HFFc6 (cell line): ENCODE results near the gene DLAT. TPM values are rescaled to one million over a fixed set of nuclear protein-coding genes. Genes with fewer than 3 reads are reported as not detected.

Experiments used
- DNase-seq: peaks from one replicate; pipeline ENCODE4 v3.0.0-alpha.2; 2018
- H3K27ac Mint-ChIP-seq: 2 replicates; pipeline ENCODE4 v1.8.0; 2020; ENCODE audit warnings: mild to moderate bottlenecking, mixed read lengths
- H3K27me3 Mint-ChIP-seq: 2 replicates; pipeline ENCODE4 v1.8.0; 2021; ENCODE audit warnings: mild to moderate bottlenecking, moderate library complexity, mixed read lengths; ENCODE audit not compliant: insufficient read depth
- H3K36me3 Mint-ChIP-seq: 2 replicates; pipeline ENCODE4 v1.8.0; 2021; ENCODE audit warnings: low read depth, mixed read lengths
- H3K4me1 Mint-ChIP-seq: 2 replicates; pipeline ENCODE4 v1.8.0; 2020; ENCODE audit warnings: low read depth, mixed read lengths
- H3K4me3 Mint-ChIP-seq: 2 replicates; pipeline ENCODE4 v1.8.0; 2020; ENCODE audit warnings: mild to moderate bottlenecking, moderate library complexity, mixed read lengths
- H3K9me3 Mint-ChIP-seq: 2 replicates; pipeline ENCODE4 v1.8.0; 2020; ENCODE audit warnings: mild to moderate bottlenecking, mixed read lengths
- total RNA-seq, 6 experiments: library from RNA; stranded (reverse); fragmentation: NEBNext Ultra II Directional; extraction: Animal tissue kit (Norgen Biotek cat#: 25700); gene quantifications; 2 replicates in 1 of 6; 3 replicates in 5 of 6; pipeline ENCODE4 v1.2.3, GENCODE V29; 2021
- TF ChIP-seq, protein P1 (sequence below): fragments of 200-600 bp; sonication (generic); IDR thresholded peaks from 2 replicates; pipeline ENCODE4 v1.5.0; 2021; ENCODE audit warnings: antibody characterized with exemption, mild to moderate bottlenecking

The DLAT gene
- total RNA-seq, 6 experiments from 2014 or later = 35.9 to 44.2 (median 42.1) TPM

GRCh38 chr11:112097734-112098528 is 72.7 kb downstream of the DLAT start:
- Mint-ChIP-seq H3K27ac (no peak overlapping the region), H3K36me3 (peaks cover 15% of the 10 kb centered on the region), H3K4me3 (no peak overlapping the region), H3K27me3 (no peaks in the 10 kb centered on the region; the same call in 1 of the 2 replicates), H3K4me1 (peaks cover 29% of the 10 kb centered on the region), H3K9me3 (no peaks in the 10 kb centered on the region)
- TF ChIP-seq, protein P1, sequence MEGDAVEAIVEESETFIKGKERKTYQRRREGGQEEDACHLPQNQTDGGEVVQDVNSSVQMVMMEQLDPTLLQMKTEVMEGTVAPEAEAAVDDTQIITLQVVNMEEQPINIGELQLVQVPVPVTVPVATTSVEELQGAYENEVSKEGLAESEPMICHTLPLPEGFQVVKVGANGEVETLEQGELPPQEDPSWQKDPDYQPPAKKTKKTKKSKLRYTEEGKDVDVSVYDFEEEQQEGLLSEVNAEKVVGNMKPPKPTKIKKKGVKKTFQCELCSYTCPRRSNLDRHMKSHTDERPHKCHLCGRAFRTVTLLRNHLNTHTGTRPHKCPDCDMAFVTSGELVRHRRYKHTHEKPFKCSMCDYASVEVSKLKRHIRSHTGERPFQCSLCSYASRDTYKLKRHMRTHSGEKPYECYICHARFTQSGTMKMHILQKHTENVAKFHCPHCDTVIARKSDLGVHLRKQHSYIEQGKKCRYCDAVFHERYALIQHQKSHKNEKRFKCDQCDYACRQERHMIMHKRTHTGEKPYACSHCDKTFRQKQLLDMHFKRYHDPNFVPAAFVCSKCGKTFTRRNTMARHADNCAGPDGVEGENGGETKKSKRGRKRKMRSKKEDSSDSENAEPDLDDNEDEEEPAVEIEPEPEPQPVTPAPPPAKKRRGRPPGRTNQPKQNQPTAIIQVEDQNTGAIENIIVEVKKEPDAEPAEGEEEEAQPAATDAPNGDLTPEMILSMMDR = no peak
- no peak for DNase-seq

DNA sequence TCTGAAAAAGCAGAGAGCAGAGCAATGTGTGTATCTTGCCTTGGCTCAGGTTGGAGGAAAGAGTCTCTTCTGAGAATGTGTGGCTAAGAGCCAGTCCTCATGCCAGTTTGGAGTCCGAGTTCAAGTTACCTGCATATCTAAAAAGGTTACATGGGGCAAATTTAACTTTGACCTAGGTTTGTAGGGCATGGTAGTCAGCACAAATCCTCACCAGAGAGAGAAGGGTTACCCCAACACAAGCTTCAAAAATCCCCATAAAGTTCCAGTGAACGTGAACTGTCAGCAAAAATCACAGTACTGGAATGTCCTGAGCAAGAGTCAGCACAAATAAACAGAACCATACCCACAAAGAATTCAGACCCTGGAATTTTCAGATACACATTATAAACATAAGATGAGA is 75.3 kb downstream of the DLAT start:
- H3K9me3 Mint-ChIP-seq = no peaks in the 10 kb centered on the region
- TF ChIP-seq, protein P1 = no peak
- peak; percentile 39 for DNase-seq
- H3K27ac Mint-ChIP-seq = peak overlapping the region; percentile 74
- H3K27me3 Mint-ChIP-seq = no peaks in the 10 kb centered on the region; the same call in 1 of the 2 replicates
- H3K36me3 Mint-ChIP-seq = peaks cover 10% of the 10 kb centered on the region
- no peak overlapping the region for H3K4me3 Mint-ChIP-seq
- H3K4me1 Mint-ChIP-seq = peaks cover 29% of the 10 kb centered on the region

GRCh38 chr11:112103446-112103845 is 78.2 kb downstream of the DLAT start:
- Mint-ChIP-seq H3K4me3 (no peak overlapping the region), H3K4me1 (peaks cover 24% of the 10 kb centered on the region), H3K27me3 (no peaks in the 10 kb centered on the region), H3K36me3 (no peaks in the 10 kb centered on the region), H3K9me3 (no peaks in the 10 kb centered on the region), H3K27ac (no peak overlapping the region)
- TF ChIP-seq, protein P1 = no peak
- DNase-seq = no peak

- H3K36me3 Mint-ChIP-seq = peaks cover 9% of the 10 kb centered on the region; the same call in 1 of the 2 replicates
- no peak overlapping the region for H3K4me3 Mint-ChIP-seq
- TF ChIP-seq, protein P1 = no peak
- H3K4me1 Mint-ChIP-seq = peaks cover 9% of the 10 kb centered on the region
- no peaks in the 10 kb centered on the region for H3K9me3 Mint-ChIP-seq
- no peak for DNase-seq
- H3K27me3 Mint-ChIP-seq = no peaks in the 10 kb centered on the region
- H3K27ac Mint-ChIP-seq = no peak overlapping the region; the same call in 1 of the 2 replicates
These were observed 80.9 kb downstream of the DLAT start for GRCh38 chr11:112106070-112106469.

Other genes starting within 250 kb of the DLAT start
- gene ALG9, start 153.8 kb upstream of the DLAT start, total RNA-seq = 10 to 100 TPM; 31.1 to 44.2 (median 36.5) TPM
- 1 to 10 TPM; 1.4 to 2.4 (median 2.0) TPM for gene FDXACB1, start 146.2 kb upstream of the DLAT start, total RNA-seq
- gene CFAP68, start 145.9 kb upstream of the DLAT start, total RNA-seq = 10 to 100 TPM; 10.3 to 15.6 (median 12.5) TPM
- 100 to 1,000 TPM in 4 of 6 experiments, 10 to 100 TPM in 2; 49.6 to 125 (median 103) TPM for gene CRYAB, start 113.6 kb upstream of the DLAT start, total RNA-seq
- gene HSPB2, start 112.7 kb upstream of the DLAT start, total RNA-seq = 1 to 10 TPM; 1.7 to 7.8 (median 5.4) TPM
- under 1 TPM; 0.35 to 0.96 (median 0.64) TPM for gene C11orf52, start 106.5 kb upstream of the DLAT start, total RNA-seq
- gene DIXDC1, start 88.1 kb upstream of the DLAT start, total RNA-seq = 10 to 100 TPM in 1 of 6 experiments, 1 to 10 TPM in 5; 8.4 to 11.2 (median 9.7) TPM
- gene PIH1D2, start 48.6 kb downstream of the DLAT start, total RNA-seq = 1 to 10 TPM in 4 of 6 experiments, under 1 TPM in 2; 0.59 to 1.5 (median 1.1) TPM
- 10 to 100 TPM; 17.0 to 22.2 (median 19.8) TPM for gene NKAPD1, start 48.9 kb downstream of the DLAT start, total RNA-seq
- 10 to 100 TPM; 54.7 to 78.5 (median 64.2) TPM for gene TIMM8B, start 61.3 kb downstream of the DLAT start, total RNA-seq
- gene SDHD, start 61.5 kb downstream of the DLAT start, total RNA-seq = 100 to 1,000 TPM in 1 of 6 experiments, 10 to 100 TPM in 5; 81.8 to 105 (median 91.5) TPM
- gene IL18, start 138.7 kb downstream of the DLAT start, total RNA-seq = 1 to 10 TPM in 4 of 6 experiments, under 1 TPM in 2; 0.83 to 1.5 (median 1.2) TPM
- gene TEX12, start 142.0 kb downstream of the DLAT start, total RNA-seq = not detected
- 1 to 10 TPM in 5 of 6 experiments, under 1 TPM in 1; 0.83 to 2.0 (median 1.3) TPM for gene BCO2, start 150.1 kb downstream of the DLAT start, total RNA-seq
- gene PTS, start 201.0 kb downstream of the DLAT start, total RNA-seq = 10 to 100 TPM; 73.1 to 78.9 (median 75.7) TPM
- gene PLET1, start 235.5 kb downstream of the DLAT start, total RNA-seq = not detected